ENCODE results near the gene IMMP2L.

DNA sequence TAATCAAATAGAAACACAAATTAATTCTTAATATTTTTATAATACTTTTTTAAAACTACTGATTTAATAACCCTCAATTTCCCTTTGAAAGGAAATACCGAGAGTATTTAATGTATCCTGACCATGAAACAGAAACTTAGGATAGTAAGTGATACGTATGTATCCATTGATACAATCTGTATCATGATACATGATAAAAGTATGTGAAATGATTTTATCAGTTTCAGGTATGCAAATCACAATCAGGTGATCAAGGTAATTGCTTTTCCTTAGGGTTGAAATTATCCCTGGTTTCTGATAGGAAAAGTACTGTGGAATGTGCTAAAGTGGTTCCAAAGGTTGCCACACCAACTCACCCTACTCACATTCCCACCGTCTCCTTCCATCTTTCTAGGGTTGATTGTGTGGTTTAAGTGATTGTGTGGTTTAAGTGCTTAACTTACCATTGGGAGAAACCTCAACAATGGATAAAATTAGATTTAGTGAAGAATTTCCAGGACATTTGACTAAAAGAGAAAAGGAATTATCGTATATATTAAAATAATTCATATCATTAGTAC lies 333.0 kb downstream of the IMMP2L start:
- TF ChIP-seq, protein P1, sequence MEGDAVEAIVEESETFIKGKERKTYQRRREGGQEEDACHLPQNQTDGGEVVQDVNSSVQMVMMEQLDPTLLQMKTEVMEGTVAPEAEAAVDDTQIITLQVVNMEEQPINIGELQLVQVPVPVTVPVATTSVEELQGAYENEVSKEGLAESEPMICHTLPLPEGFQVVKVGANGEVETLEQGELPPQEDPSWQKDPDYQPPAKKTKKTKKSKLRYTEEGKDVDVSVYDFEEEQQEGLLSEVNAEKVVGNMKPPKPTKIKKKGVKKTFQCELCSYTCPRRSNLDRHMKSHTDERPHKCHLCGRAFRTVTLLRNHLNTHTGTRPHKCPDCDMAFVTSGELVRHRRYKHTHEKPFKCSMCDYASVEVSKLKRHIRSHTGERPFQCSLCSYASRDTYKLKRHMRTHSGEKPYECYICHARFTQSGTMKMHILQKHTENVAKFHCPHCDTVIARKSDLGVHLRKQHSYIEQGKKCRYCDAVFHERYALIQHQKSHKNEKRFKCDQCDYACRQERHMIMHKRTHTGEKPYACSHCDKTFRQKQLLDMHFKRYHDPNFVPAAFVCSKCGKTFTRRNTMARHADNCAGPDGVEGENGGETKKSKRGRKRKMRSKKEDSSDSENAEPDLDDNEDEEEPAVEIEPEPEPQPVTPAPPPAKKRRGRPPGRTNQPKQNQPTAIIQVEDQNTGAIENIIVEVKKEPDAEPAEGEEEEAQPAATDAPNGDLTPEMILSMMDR (conservative IDR thresholded peaks at IDR 0.05; ENCODE audit: low read depth, low read length): no peak
- no peak for TF ChIP-seq EZH2phosphoT487 (IDR thresholded peaks at IDR 0.05; ENCODE audit: borderline replicate concordance, low read length)
